Stimulated activated naive B cell treated with anti-CD40 and anti-IgM and Interleukin-4, amounts not matched to agents 10 μg/mL and 1 μg/mL and 100 μg/mL, for 72 hours (primary cell): Measurements from ENCODE around the gene PTGES2.
"Not testable (repeated sequence)": the region's sequence is repeated elsewhere in the genome, so short reads cannot be mapped to it uniquely, and the experiment has no call there.

ENCODE experiments used
- ATAC-seq, 2 donors: fragments of 150-1000 bp; cut with Tn5 transposase; replicated peaks; 2 replicates each; pipeline ENCODE4 v1.10.0; 2021; ENCODE audit warnings: moderate library complexity in 1 of 2
- DNase-seq: peaks from one replicate; pipeline ENCODE4 v3.0.0; 2021
- H3K27ac Mint-ChIP-seq: one replicate; pipeline ENCODE4 v1.8.0; 2022; ENCODE audit warnings: mild to moderate bottlenecking, mixed read lengths
- H3K27me3 Mint-ChIP-seq, 2 donors: one replicate each; pipeline ENCODE4 v1.8.0; 2022; ENCODE audit warnings: mixed read lengths in 2 of 2
- H3K36me3 Mint-ChIP-seq, 2 donors: one replicate each; pipeline ENCODE4 v1.8.0; 2022; ENCODE audit warnings: mixed read lengths in 2 of 2, mild to moderate bottlenecking in 1 of 2
- H3K4me1 Mint-ChIP-seq, 2 donors: one replicate each; pipeline ENCODE4 v1.8.0; 2022; ENCODE audit warnings: mixed read lengths in 2 of 2, mild to moderate bottlenecking in 1 of 2
- H3K4me3 Mint-ChIP-seq, 2 donors: one replicate each; pipeline ENCODE4 v1.8.0; 2022; ENCODE audit warnings: mild to moderate bottlenecking in 2 of 2, mixed read lengths in 2 of 2, moderate library complexity in 1 of 2
- H3K9me3 Mint-ChIP-seq, 2 donors: one replicate each; pipeline ENCODE4 v1.8.0; 2022; ENCODE audit warnings: mixed read lengths in 2 of 2, mild to moderate bottlenecking in 1 of 2

Gene PTGES2

GRCh38 chr9:128073253-128073886 lies 54.2 kb downstream of the PTGES2 start:
- Mint-ChIP-seq H3K36me3 (peaks cover 20 to 35% of the 10 kb centered on the region in 2 donors), H3K9me3 (no peaks in the 10 kb centered on the region), H3K4me1 (peaks cover 38 to 74% of the 10 kb centered on the region in 2 donors), H3K27ac (peak overlapping the region; percentile 85), H3K4me3 (peak overlapping the region; percentile 56 to 59), H3K27me3 (no peaks in the 10 kb centered on the region)
- no peak for ATAC-seq
- DNase-seq = no peak

GRCh38 chr9:128072144-128073021 lies 55.1 kb downstream of the PTGES2 start:
- Mint-ChIP-seq H3K36me3 (peaks cover 15 to 28% of the 10 kb centered on the region in 2 donors), H3K4me1 (peaks cover 31 to 64% of the 10 kb centered on the region in 2 donors), H3K27ac (peak overlapping the region; percentile 85), H3K27me3 (no peaks in the 10 kb centered on the region), H3K9me3 (no peaks in the 10 kb centered on the region), H3K4me3 (peak overlapping the region; percentile 57 to 64)
- DNase-seq (peak; percentile 84), ATAC-seq (peak; percentile 49 to 55)

- not testable (repeated sequence) for H3K9me3 Mint-ChIP-seq, H3K27me3 Mint-ChIP-seq, ATAC-seq, DNase-seq
- Mint-ChIP-seq H3K36me3 (peaks cover 15 to 20% of the 10 kb centered on the region in 2 donors), H3K4me1 (peaks cover 27 to 58% of the 10 kb centered on the region in 2 donors), H3K27ac (peak overlapping the region; percentile 85), H3K4me3 (peak overlapping the region; percentile 64 to 97)
These were observed 56.1 kb downstream of the PTGES2 start for GRCh38 chr9:128071475-128071874.

GRCh38 chr9:128070874-128071273 lies 56.7 kb downstream of the PTGES2 start:
- Mint-ChIP-seq H3K27ac (peak overlapping the region; percentile 81), H3K4me1 (peaks cover 33 to 58% of the 10 kb centered on the region in 2 donors), H3K9me3 (no peaks in the 10 kb centered on the region), H3K36me3 (peaks cover 15 to 22% of the 10 kb centered on the region in 2 donors), H3K27me3 (no peaks in the 10 kb centered on the region), H3K4me3 (peak overlapping the region; percentile 64 to 97)
- no peak for DNase-seq
- no peak for ATAC-seq
